HL-60 (cell line): ENCODE results near the gene SDF4.

ENCODE experiments used
- CTCF ChIP-seq: IDR thresholded peaks from one replicate; pipeline ENCODE4 v1.5.1; 2011; ENCODE audit warnings: low read length, control low read depth, inconsistent platforms; ENCODE audit not compliant: insufficient read depth
- POLR2AphosphoS5 ChIP-seq: IDR thresholded peaks from 2 replicates; pipeline ENCODE4 v1.6.1; 2012; ENCODE audit warnings: low read depth
- REST ChIP-seq: IDR thresholded peaks from 2 replicates; pipeline ENCODE4 v1.6.1; 2012; ENCODE audit warnings: low read depth; ENCODE audit not compliant: insufficient replicate concordance
- SPI1 ChIP-seq: IDR thresholded peaks from 2 replicates; pipeline ENCODE4 v1.6.1; 2012; ENCODE audit warnings: low read depth, mild to moderate bottlenecking, borderline replicate concordance

- TF ChIP-seq CTCF = no peak
- TF ChIP-seq POLR2AphosphoS5 = no peak
- TF ChIP-seq SPI1 = no peak
- TF ChIP-seq REST = no peak
These were observed 15.0 kb upstream of the SDF4 start, which contains the start of gene C1QTNF12 for GRCh38 chr1:1246577-1247340.
